ENCODE results near the gene FAM53A. TPM values are rescaled to one million over a fixed set of nuclear protein-coding genes. Genes with fewer than 3 reads are reported as not detected.

The FAM53A gene, protein sequence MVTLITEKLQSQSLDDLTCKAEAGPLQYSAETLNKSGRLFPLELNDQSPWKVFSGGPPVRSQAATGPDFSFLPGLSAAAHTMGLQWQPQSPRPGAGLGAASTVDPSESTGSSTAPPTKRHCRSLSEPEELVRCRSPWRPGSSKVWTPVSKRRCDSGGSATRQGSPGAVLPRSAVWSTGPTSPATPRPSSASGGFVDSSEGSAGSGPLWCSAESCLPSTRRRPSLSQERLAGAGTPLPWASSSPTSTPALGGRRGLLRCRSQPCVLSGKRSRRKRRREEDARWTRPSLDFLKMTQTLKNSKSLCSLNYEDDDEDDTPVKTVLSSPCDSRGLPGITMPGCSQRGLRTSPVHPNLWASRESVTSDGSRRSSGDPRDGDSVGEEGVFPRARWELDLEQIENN
- 1.6 TPM for polyA plus RNA-seq (2013, experiment 1 of 2; ENCODE audit: insufficient read length)
- 2.1 TPM for polyA plus RNA-seq (2013, experiment 2 of 2; ENCODE audit: insufficient read length)

DNA sequence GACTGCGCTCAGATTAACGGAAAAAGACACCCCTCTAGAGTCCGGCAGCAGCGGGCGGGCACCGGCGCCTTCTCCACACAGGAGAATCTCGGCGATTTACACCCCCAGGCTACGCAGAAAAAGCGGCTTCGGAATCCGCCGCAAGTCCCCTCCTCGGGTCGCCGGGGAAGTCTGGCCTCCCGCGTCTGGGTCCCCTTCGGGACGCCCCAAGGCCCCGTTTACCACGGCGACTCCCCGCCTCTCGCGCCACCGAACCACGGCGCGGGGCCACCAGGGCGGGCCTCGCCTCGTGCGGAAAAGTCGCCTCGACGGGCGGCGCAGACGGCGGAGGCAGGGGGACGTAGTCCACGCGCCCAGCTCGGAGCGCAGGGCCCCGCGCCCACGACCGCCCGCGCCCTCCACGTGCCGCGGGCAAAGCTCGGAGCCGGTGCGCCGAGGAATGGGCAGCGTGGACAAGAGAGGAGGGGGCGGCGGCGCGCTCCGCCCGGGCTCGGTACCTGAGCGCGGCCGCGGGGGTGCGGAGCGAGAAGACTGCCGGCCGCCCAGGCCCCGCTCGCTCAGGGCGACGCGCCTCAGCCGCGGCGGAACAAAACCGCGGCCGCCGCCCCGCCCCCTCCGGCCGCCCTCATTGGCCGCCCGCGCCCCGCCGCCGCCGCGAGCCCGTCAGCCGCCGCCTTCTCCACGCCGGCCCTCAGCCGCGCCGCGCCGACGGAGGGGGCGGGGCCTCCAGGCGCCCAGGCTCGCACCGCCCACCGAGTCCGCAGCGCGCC is at the start of gene FAM53A:
Gene FAM53A, minus strand, starts transcription at position 578 of the 770 bp plus-strand sequence. CDS start 15,572 bp downstream, outside the sequence.
- peak; percentile 87 for DNase-seq

DNA sequence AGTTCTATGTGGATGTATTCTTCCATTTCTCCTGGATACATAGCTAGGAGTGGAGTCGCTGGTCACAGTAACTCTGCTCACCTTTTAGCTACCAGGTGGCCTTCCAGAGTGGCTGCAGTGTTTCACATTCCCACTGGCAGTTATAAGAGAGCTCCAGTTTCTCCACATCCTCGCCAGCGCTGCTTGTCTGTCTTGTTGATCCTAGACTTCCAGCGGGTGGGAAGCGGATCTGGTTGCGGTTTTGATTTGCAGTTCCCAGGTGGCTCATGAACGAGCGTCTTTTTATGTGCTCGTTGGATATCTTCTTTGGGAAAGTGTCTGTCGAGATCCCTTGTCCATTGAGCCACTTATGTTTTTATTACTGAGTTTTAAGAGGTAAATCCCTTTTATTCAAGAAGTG is 48.8 kb upstream of the FAM53A start:
- no peak for DNase-seq

DNA sequence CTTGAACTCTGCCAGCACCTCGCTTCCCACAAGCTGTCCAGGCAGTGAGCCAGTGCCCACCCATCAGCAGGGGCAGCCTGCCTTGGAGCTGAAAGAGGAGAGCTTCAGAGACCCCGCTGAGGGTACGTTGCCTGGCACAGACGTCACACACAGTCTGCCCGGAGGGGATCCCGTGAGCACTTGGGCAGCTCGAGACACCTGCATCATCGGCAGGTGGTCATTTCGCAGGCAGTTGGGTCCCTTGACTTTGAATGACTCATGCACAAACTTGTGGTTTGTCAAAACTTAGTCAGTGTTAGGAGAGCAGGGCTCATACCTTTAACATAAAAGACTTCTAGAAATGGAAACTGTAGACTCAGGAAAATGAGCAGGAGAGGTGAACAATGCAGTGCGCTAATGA is 47.1 kb upstream of the FAM53A start:
- no peak for DNase-seq

DNA sequence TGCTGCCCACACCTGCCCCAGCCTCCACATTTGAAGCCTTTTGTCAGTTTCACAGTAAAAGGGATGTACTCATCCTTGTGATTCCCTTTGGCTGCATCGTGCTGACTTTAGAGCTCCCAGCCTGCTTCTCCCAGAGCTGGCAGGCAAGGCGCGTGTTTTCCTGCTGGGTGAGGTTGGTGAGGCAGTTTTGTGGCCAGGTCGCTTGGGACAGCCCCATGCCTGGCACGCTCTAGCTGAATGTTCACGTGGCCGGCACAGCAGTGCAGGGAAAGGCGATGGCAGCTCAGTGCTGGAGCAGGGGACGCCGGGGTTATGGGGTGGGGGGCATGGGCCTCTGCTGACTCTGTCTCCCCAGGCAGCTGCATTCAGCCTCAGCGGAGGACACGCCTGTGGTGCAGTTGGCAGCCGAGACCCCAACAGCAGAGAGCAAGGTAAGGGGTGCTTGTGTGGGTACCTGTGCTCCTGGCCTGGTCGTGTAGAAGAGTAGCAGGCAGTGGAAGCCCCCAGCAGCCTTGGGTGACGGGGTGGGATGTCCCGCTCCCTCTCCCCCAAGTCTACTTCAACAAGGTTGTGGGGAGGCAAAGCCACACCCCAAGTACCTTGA is 46.5 kb upstream of the FAM53A start:
- DNase-seq = no peak

DNA sequence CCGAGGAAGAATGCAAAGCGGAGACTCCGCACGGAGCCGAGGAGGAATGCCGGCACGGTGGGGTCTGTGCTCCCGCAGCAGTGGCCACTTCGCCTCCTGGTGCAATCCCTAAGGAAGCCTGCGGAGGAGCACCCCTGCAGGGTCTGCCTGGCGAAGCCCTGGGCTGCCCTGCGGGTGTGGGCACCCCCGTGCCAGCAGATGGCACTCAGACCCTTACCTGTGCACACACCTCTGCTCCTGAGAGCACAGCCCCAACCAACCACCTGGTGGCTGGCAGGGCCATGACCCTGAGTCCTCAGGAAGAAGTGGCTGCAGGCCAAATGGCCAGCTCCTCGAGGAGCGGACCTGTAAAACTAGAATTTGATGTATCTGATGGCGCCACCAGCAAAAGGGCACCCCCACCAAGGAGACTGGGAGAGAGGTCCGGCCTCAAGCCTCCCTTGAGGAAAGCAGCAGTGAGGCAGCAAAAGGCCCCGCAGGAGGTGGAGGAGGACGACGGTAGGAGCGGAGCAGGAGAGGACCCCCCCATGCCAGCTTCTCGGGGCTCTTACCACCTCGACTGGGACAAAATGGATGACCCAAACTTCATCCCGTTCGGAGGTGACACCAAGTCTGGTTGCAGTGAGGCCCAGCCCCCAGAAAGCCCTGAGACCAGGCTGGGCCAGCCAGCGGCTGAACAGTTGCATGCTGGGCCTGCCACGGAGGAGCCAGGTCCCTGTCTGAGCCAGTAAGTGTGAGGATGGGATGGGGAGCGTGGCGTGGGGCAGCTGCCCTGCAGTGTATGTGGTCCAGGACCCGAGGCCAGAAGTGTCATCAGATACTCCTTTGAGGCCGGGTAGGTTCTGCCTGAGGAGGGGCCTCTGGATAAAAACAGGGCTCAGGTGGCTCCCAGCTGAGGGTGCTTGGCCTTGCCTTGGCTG is 44.2 kb upstream of the FAM53A start:
- no peak for DNase-seq

DNA sequence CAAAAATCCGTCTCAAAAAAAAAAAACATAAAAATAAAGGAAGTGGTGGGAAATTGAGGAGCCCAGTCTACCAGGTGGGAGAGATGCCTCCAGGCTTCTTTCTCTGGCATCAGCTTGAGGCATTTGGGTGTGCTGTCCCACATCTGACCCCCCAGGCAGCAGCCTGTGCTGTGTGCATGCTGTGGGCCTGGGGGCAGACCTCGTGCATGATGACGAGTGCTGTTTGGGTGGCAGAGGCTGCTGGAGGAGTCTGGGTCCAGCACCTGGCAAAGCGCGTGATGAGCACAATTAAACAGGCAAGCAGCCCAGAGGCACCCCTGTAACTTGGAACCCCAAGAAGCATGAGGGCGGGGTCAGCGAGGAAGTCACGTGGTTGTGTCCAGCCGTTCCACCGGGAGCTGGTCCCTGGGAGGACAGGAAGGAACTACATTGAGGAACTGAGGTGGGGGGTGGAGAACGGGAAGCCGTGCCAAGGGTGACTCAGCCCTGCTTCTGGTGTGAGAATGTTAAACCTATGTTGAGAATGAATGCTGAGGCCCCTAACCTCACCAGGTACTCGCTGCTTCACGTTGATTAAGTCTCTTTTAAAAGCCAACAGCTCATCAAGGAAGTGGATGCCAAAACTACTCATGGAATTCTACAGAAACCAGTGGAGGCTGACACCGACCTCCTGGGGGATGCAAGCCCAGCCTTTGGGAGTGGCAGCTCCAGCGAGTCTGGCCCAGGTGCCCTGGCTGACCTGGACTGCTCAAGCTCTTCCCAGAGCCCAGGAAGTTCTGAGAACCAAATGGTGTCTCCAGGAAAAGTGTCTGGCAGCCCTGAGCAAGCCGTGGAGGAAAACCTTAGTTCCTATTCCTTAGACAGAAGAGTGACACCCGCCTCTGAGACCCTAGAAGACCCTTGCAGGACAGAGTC is 43.3 kb upstream of the FAM53A start:
- DNase-seq = peak; percentile 77

DNA sequence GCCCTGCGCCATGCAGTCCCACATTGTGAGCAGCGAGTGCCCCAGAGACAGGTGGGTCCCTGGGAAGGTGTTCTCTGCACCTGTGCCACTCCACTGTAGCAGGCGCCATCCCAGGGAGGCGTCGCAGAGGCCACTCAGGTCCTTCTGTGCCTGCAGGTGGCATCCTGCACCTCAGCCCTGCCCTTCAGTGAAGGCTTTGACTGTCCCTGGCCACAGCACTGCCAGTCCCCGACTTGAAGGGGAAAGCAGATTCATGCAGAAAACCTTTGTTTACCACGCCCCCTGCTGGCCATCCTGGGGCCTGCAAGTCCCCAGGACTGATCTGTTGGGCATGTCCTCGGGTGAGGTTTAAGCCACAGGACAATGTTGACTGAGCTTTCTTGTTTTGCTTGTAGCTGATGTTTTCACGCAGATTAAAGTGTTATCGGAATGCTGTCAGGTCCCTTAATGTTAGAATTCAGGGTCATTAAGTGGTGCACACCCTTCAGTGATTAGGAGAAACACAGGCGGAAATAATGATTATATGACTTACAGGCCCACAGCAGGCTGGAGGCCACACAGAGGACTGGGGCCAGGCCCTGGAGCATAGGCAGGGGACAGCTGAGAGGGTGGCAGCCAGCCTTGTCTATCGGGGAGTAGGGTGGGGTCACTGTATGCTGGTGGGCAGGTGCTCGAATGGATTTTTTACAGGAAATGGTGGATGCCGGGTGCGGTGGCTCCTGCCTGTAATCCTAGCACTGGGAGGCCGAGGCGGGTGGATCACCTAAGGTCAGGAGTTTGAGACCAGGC is 42.2 kb upstream of the FAM53A start:
- peak; percentile 77 for DNase-seq

DNA sequence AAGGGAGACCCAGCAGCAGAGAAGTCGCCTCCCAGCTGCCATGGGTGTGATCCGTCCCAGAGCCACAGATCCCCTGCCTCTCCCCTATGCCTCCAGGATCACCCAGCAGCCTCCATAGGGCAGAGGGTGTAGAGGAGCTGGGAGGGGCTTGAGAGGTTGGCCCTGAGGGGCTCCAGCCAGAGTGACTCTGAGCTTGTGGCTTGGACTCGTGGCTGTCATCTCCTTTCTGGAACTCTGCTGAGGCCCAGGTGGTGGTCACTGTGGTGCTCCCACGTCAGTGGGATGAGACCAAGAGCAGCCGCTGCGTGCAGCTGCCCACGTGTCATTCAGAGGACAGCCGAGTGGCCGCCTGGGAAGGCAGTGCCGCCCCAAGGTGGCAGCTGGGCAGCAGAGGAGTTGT is 41.4 kb upstream of the FAM53A start:
- no peak for DNase-seq

DNA sequence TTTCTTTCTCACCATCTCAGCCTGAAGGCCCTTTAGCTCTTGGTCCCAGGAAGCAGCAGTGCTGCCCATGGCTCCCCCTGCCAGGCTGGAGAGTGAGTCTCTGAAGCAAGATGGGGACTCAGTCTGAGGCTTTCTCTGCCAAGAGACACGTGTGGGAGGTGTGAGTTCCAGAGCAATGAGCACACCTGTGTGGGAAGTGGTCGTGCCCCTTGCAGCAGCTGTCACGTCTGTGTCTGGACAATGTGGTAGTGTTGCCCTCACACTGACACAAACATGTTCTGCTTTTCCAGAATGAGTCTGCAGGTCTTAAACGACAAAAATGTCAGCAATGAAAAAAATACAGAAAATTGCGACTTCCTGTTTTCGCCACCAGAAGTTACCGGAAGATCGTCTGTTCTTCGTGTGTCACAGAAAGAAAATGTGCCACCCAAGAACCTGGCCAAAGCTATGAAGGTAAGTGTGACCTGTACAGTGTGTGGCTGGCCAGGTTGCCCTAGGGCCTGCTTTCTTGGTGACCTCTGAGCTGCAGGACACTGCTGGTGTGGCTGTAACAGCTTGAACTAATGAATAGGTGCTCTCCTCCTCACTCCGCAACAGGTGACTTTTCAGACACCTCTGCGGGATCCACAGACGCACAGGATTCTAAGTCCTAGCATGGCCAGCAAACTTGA is 39.2 kb upstream of the FAM53A start:
- DNase-seq = no peak

DNA sequence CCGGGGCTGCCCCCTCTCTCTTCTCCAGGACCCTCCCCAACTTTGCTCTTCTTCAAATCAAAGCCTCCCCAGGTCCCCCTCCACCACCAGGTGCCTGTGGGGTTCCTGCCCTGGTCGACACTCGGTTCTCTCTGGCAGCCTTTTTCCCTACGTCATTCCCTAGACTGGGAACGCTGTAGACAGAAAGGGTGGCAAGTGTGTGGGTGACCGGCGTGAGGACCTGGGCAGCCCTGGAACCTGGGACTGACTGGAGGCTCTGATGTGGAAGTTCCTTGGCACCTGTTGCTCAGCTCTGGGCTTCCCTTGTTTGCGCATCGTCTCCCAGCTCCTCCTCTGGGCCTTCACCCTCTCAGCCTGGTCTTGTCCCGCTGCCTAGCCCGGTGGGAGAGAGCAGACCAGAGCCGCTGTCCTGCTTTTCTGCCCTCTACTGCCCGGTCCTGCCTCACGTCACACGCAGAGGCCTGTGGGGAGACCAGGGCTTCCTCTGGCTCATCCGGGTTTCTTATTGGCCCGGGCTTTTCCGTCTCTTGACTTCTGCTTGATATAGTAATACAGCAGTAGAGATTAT is 38.5 kb upstream of the FAM53A start:
- DNase-seq = no peak

DNA sequence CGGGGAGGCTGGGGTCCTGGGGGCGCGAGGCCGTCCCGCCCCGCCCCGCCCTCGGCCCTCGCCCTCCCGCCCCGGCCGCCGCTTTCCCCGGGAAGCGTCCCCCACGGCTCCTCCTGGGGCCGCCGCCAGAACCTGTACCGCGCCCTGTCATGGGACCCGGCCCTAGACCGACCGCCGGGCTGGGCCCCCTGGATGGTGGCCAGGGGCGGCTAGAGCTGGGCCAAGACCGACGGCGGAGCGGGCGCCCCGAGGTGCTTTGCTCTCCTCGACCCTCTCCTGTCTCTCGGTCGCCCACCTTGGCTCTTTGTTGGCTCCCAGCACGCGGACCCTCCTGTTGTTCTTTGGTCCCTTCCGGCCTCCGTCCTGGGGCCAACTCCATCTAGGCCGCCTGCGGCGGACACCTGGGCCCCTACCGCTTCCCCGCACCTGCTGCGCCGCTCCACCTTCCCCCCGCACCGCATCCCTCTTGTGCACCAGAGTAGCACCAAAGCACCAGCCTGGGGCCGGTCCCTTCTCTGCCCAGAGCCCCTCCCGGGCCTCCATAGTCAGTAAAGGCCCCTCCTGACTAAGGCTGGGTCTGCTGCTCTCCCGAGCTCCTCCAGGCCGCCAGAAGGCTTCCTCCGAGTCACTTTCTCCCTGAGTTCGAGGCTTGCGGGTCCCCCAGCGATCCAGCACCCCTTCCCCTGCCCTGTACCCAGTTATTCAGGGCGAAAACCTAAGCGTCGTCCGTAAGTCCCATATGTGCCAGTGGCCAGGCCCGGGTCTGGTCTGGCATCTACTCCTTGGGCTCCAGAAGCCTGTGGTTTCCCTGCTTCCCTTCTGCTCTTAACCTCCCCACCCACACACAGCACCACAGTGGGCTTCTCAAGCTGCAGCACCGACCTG is 37.8 kb upstream of the FAM53A start:
- DNase-seq = no peak

DNA sequence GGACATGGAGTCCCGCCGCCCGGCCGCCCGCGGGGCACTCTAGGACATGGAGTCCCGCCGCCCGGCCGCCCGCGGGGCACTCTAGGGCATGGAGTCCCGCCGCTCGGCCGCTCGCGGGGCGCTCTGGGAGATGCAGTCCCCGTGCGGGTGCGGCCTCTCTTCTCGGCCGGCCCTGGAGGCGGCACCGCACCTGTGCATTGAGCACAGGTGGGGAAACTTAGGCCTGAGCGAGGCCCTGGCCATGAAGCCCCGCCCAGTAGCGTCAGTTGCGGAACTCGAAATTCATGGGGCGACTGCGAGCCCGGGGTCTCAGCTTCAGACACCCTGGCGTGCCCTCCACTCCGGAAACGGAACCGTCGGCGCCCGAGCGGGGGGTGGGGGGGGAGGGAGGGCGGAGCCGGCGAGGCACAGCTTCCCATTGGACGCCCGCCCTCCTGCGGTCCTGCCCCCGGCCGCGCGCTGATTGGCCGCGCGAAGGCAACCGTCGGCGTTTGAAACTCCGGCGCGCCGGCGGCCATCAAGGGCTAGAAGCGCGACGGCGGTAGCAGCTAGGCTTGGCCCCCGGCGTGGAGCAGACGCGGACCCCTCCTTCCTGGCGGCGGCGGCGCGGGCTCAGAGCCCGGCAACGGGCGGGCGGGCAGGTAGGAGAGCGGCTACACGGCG is 37.0 kb upstream of the FAM53A start, which contains the start of the genes TACC3 and TMEM129:
Gene TACC3, plus strand, starts transcription at position 519 of the 663 bp plus-strand sequence. CDS start 1,901 bp downstream, outside the sequence.
Gene TMEM129, minus strand, starts transcription at position 321 of the 663 bp plus-strand sequence. CDS start 486 bp downstream, outside the sequence.
- peak; percentile 88 for DNase-seq

DNA sequence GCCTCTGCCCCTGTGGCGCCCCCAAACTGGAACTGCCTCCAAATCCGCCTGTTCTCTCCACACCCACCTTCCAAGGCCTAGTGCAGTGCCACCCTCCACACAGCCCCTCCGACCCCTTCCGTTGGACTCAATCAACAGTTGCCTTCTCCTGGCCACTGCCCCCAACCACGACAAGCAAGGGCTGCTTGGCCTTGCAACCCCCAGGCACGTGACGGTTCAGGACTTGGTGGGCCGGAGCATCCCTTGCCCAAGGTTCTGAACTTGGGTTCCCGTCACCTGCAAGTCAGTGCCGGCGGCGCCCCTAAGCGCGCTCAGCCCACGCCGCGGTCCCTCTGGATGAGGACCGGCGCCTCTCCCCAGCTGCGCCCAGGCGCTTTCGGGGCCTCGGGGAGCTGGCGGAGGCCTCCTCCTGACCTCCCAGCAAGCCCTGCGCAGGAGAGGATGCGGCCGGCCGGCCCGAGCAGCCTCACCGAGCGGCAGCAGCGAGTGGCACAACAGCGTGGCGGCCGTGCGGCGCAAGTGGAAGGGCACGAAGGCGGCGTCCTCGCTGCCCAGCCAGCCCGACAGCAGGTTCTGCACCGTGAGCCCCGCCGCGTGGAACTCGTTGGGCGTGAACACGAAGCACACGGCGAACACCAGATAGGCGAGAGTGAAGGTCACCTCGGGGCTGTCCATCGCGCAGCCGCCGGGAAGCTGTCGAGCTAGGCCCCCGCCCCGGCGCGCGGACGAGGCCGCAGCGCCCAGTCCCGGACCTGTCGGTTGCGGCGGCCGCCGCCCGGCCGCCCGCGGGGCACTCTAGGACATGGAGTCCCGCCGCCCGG is 36.3 kb upstream of the FAM53A start:
- DNase-seq = peak; percentile 42

DNA sequence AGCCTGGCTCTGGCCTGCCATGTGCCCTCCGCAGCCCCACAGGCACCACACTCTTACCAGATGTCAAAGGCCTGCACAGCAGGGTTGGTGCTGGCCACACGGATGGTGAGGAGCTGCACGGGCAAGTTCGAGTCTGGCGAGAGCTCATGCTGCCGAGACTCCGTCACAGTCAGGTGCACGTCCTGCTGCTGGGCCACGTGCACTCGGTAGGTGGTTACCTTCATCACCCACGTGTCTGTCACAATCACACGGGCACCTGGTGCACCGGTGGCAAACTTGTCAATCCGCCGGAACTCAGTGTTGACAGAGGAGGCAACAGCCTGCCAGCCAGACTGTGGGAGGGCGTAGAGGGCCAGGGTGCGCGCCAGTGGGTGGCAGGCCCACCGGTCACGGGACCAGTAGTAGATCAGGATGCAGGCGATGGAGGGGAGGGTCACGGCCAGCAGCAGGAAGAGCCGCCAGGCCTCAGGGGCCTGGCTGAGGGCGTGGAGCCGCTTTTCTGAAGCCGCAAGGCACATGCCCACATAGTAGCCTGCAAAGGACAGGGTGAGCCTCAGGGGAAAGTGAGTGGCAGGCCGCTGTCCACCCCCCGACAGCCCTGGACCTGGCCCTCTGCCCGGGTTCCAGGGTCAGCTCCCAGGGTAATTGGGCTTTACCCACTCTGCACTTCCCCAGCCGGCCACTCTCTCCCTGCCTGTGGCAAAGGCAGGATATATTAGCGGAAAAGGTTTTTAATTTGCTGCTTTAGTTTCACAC is 34.2 kb upstream of the FAM53A start:
- DNase-seq = no peak

Data from fibroblast of skin of back (primary cell).